Neural cell (in vitro differentiated cells): ENCODE measurements around the gene PEMT. TPM values are rescaled to one million over a fixed set of nuclear protein-coding genes. Genes with fewer than 3 reads are reported as not detected.

Source experiments
- H2AFZ ChIP-seq: fragments of 200-600, 300-800 bp; sonication (generic), shearing (Covaris generic); 2 replicates; pipeline ENCODE4 v1.6.0; 2014; ENCODE audit warnings: low read depth, mild to moderate bottlenecking, antibody characterized with exemption, low read length, moderate library complexity
- H3F3A ChIP-seq: fragments of 200-600 bp; shearing (Covaris generic); 2 replicates; pipeline ENCODE4 v1.6.1; 2016; ENCODE audit warnings: mild to moderate bottlenecking, moderate library complexity, mixed read lengths, antibody characterized with exemption, low read length; ENCODE audit not compliant: insufficient read depth, poor library complexity, severe bottlenecking
- H3K27ac ChIP-seq: fragments of 200-600, 300-800 bp; sonication (generic), shearing (Covaris generic); 2 replicates; pipeline ENCODE4 v1.5.1; 2014; ENCODE audit warnings: mild to moderate bottlenecking, low read length, moderate library complexity
- H3K27me3 ChIP-seq: fragments of 300-800, 200-600 bp; sonication (generic), shearing (Covaris generic); 2 replicates; pipeline ENCODE4 v1.6.0; 2014; ENCODE audit warnings: mild to moderate bottlenecking, low read depth, low read length, moderate library complexity; ENCODE audit not compliant: insufficient read depth
- H3K36me3 ChIP-seq: fragments of 300-800, 200-600 bp; sonication (generic), shearing (Covaris generic); 2 replicates; pipeline ENCODE4 v1.5.1; 2014; ENCODE audit warnings: mild to moderate bottlenecking, antibody characterized with exemption, low read length, moderate library complexity; ENCODE audit not compliant: insufficient read depth
- H3K4me2 ChIP-seq: fragments of 300-800, 200-600 bp; sonication (generic), shearing (Covaris generic); 2 replicates; pipeline ENCODE4 v1.6.0; 2014; ENCODE audit warnings: mild to moderate bottlenecking, low read length
- H3K4me3 ChIP-seq: fragments of 300-800, 200-600 bp; sonication (generic), shearing (Covaris generic); 2 replicates; pipeline ENCODE4 v1.5.1; 2014; ENCODE audit warnings: mild to moderate bottlenecking, low read length, moderate library complexity
- H3K79me2 ChIP-seq: fragments of 200-600 bp; shearing (Covaris generic); replicated peaks from 2 replicates; pipeline ENCODE4 v1.6.0; 2014; ENCODE audit warnings: mild to moderate bottlenecking, low read length, moderate library complexity; ENCODE audit not compliant: insufficient read depth
- H3K9ac ChIP-seq: fragments of 300-800, 200-600 bp; sonication (generic), shearing (Covaris generic); 2 replicates; pipeline ENCODE4 v1.6.1; 2016; ENCODE audit warnings: mild to moderate bottlenecking, low read length, mixed read lengths
- H3K9me2 ChIP-seq: fragments of 200-600 bp; shearing (Covaris generic); 2 replicates; pipeline ENCODE4 v1.6.1; 2016; ENCODE audit warnings: mild to moderate bottlenecking, low read length, mixed read lengths; ENCODE audit not compliant: insufficient read depth
- H3K9me3 ChIP-seq: fragments of 200-600, 300-800 bp; sonication (generic), shearing (Covaris generic); 2 replicates; pipeline ENCODE4 v1.6.1; 2016; ENCODE audit warnings: mild to moderate bottlenecking, mixed run types, low read length, moderate library complexity, mixed read lengths
- H4K20me1 ChIP-seq: fragments of 200-600 bp; shearing (Covaris generic); 2 replicates; pipeline ENCODE4 v1.6.1; 2016; ENCODE audit warnings: mild to moderate bottlenecking, mixed run types; ENCODE audit not compliant: insufficient read depth
- CTCF ChIP-seq: fragments of 450-650 bp; IDR thresholded peaks from 2 replicates; pipeline ENCODE4 v1.5.1; 2014; ENCODE audit warnings: antibody characterized with exemption, mild to moderate bottlenecking, moderate library complexity; ENCODE audit not compliant: poor library complexity, severe bottlenecking
- EP300 ChIP-seq: fragments of 450-650 bp; conservative IDR thresholded peaks from 2 replicates; pipeline ENCODE4 v1.6.1; 2014; ENCODE audit warnings: antibody characterized with exemption, mild to moderate bottlenecking, moderate library complexity; ENCODE audit not compliant: poor library complexity, severe bottlenecking
- EZH2 ChIP-seq: fragments of 200-600, 300-800 bp; shearing (Covaris generic), sonication (generic); IDR thresholded peaks from 2 replicates; pipeline ENCODE4 v1.6.1; 2014; ENCODE audit warnings: antibody characterized with exemption, low read length, borderline replicate concordance, mild to moderate bottlenecking; ENCODE audit not compliant: insufficient read depth, poor library complexity, severe bottlenecking
- MXI1 ChIP-seq: fragments of 450-650 bp; conservative IDR thresholded peaks from 2 replicates; pipeline ENCODE4 v1.6.1; 2014; ENCODE audit warnings: antibody characterized with exemption, mild to moderate bottlenecking; ENCODE audit not compliant: poor library complexity, severe bottlenecking
- POLR2AphosphoS5 ChIP-seq: IDR thresholded peaks from 2 replicates; pipeline ENCODE4 v1.6.1; 2012
- RAD21 ChIP-seq: fragments of 450-650 bp; conservative IDR thresholded peaks from 2 replicates; pipeline ENCODE4 v1.6.1; 2014; ENCODE audit warnings: antibody characterized with exemption, mild to moderate bottlenecking, moderate library complexity
- REST ChIP-seq: IDR thresholded peaks from 2 replicates; pipeline ENCODE4 v1.6.1; 2012; ENCODE audit warnings: borderline replicate concordance
- SMC3 ChIP-seq: fragments of 450-650 bp; conservative IDR thresholded peaks from 2 replicates; pipeline ENCODE4 v1.6.1; 2014; ENCODE audit warnings: antibody characterized with exemption, mild to moderate bottlenecking, moderate library complexity; ENCODE audit not compliant: poor library complexity
- TAF1 ChIP-seq: IDR thresholded peaks from 2 replicates; pipeline ENCODE4 v1.6.1; 2012; ENCODE audit warnings: low read depth
- polyA plus RNA-seq: library from polyadenylated mRNA; depleted of rRNA; stranded (reverse); fragments of >200 nt; gene quantifications from 2 replicates; pipeline ENCODE4 v1.2.3, GENCODE V29; 2014

PEMT gene
- polyA plus RNA-seq, 1 donor from 2014 or later, result 71.7 TPM

- no peak overlapping the region for H3K27ac ChIP-seq
- TF ChIP-seq CTCF, result no peak
- TF ChIP-seq POLR2AphosphoS5, result no peak
- no peak for TF ChIP-seq EP300
- no peak for TF ChIP-seq SMC3
- TF ChIP-seq MXI1, result no peak
- no peak for TF ChIP-seq REST
- TF ChIP-seq TAF1, result no peak
- no peak for TF ChIP-seq RAD21
- no peak for TF ChIP-seq EZH2
- no peaks in the 10 kb centered on the region for H4K20me1 ChIP-seq
- no peaks in the 10 kb centered on the region for H3K9me3 ChIP-seq
- H3K36me3 ChIP-seq, result no peaks in the 10 kb centered on the region
- no peaks in the 10 kb centered on the region for H3K79me2 ChIP-seq
- no peak overlapping the region for H3K4me3 ChIP-seq
- no peak overlapping the region for H3K9ac ChIP-seq
- no peaks in the 10 kb centered on the region for H3K27me3 ChIP-seq
- no peak overlapping the region for H3K4me2 ChIP-seq
- no peaks in the 10 kb centered on the region for H3F3A ChIP-seq
- H2AFZ ChIP-seq, result no peak overlapping the region
- no peaks in the 10 kb centered on the region for H3K9me2 ChIP-seq
Measured at GRCh38 chr17:17576772-17577234, 14.7 kb downstream of the PEMT start.

GRCh38 chr17:17575360-17576251, 15.9 kb downstream of the PEMT start:
- no peaks in the 10 kb centered on the region for H3F3A ChIP-seq
- no peak overlapping the region for H2AFZ ChIP-seq
- H4K20me1 ChIP-seq, result no peaks in the 10 kb centered on the region
- no peaks in the 10 kb centered on the region for H3K9me2 ChIP-seq
- H3K36me3 ChIP-seq, result no peaks in the 10 kb centered on the region
- no peaks in the 10 kb centered on the region for H3K79me2 ChIP-seq
- TF ChIP-seq MXI1 (no peak), EP300 (no peak), RAD21 (no peak), EZH2 (no peak), SMC3 (no peak), CTCF (no peak), REST (no peak), TAF1 (no peak), POLR2AphosphoS5 (no peak)
- H3K27me3 ChIP-seq, result no peaks in the 10 kb centered on the region
- H3K27ac ChIP-seq, result no peak overlapping the region
- H3K4me2 ChIP-seq, result no peak overlapping the region
- no peaks in the 10 kb centered on the region for H3K9me3 ChIP-seq
- H3K4me3 ChIP-seq, result no peak overlapping the region
- H3K9ac ChIP-seq, result no peak overlapping the region
